Inflammatory macrophage (primary cell): ENCODE measurements around the gene SLX4.

Experiments used
- DNase-seq, 2 donors: peaks; one replicate each; pipeline ENCODE4 v3.0.0-alpha.2; 2020 to 2022

The SLX4 gene

GRCh38 chr16:3548859-3549258, 62.5 kb downstream of the SLX4 start:
- no peak for DNase-seq

- no peak for DNase-seq
Observed at GRCh38 chr16:3548445-3548844, 63.0 kb downstream of the SLX4 start.

- DNase-seq, result peak; percentile 52 to 61
Observed at GRCh38 chr16:3546986-3547682, 64.3 kb downstream of the SLX4 start.

- no peak for DNase-seq
Observed at GRCh38 chr16:3542601-3543373, 68.6 kb downstream of the SLX4 start.

GRCh38 chr16:3541527-3542155, 69.8 kb downstream of the SLX4 start:
- DNase-seq, result no peak

GRCh38 chr16:3538222-3538621, 73.2 kb downstream of the SLX4 start:
- DNase-seq, result no peak

- DNase-seq, result no peak
Observed at GRCh38 chr16:3536851-3537250, 74.6 kb downstream of the SLX4 start.

- no peak for DNase-seq
Observed at GRCh38 chr16:3536271-3536731, 75.1 kb downstream of the SLX4 start.

GRCh38 chr16:3534126-3534525, 77.3 kb downstream of the SLX4 start:
- DNase-seq, result no peak

GRCh38 chr16:3532741-3533140, 78.7 kb downstream of the SLX4 start:
- DNase-seq, result no peak
